Measurements from ENCODE around the gene RAB24. TPM values are rescaled to one million over a fixed set of nuclear protein-coding genes. Genes with fewer than 3 reads are reported as not detected.
"Not testable (repeated sequence)": the region's sequence is repeated elsewhere in the genome, so short reads cannot be mapped to it uniquely, and the experiment has no call there.

The RAB24 gene
- 14.3 TPM for total RNA-seq

- peak; percentile 96 to 99 for DNase-seq (ENCODE audit: low spot score in 2 of 2)
- FAIRE-seq, result no peak
These were observed at the start of gene RAB24, which contains the start of gene PRELID1 for GRCh38 chr5:177303121-177303924. Gene RAB24, minus strand, starts transcription at chr5:177303719. Its CDS starts 431 bp downstream, at chr5:177303288. Gene PRELID1, plus strand, starts transcription at chr5:177303799. Its CDS starts 187 bp downstream, at chr5:177303986.

- DNase-seq (ENCODE audit: low spot score in 2 of 2) (no peak), FAIRE-seq (no peak)
These were observed 49.6 kb upstream of the RAB24 start for GRCh38 chr5:177353093-177353492.

GRCh38 chr5:177351392-177352329 is 48.1 kb upstream of the RAB24 start, which contains the start of gene LMAN2:
Gene LMAN2, minus strand, starts transcription at chr5:177351668. Its CDS starts 21 bp downstream, at chr5:177351647.
- FAIRE-seq (no peak), DNase-seq (ENCODE audit: low spot score in 2 of 2) (peak; percentile 90 to 94)

GRCh38 chr5:177350776-177351391 is 47.4 kb upstream of the RAB24 start:
- DNase-seq (ENCODE audit: low spot score in 2 of 2) (no peak), FAIRE-seq (no peak)

- DNase-seq (ENCODE audit: low spot score in 2 of 2), result no peak
- no peak for FAIRE-seq
These were observed 46.2 kb upstream of the RAB24 start for GRCh38 chr5:177349762-177350161.

- no peak for DNase-seq (ENCODE audit: low spot score in 2 of 2)
- FAIRE-seq, result no peak
These were observed 45.8 kb upstream of the RAB24 start for GRCh38 chr5:177349362-177349647.

- no peak for FAIRE-seq
- DNase-seq (ENCODE audit: low spot score in 2 of 2), result no peak
These were observed 44.2 kb upstream of the RAB24 start for GRCh38 chr5:177347699-177348098.

GRCh38 chr5:177346820-177347219 is 43.3 kb upstream of the RAB24 start:
- no peak for FAIRE-seq
- no peak for DNase-seq (ENCODE audit: low spot score in 2 of 2)

GRCh38 chr5:177344891-177345290 is 41.4 kb upstream of the RAB24 start:
- DNase-seq (ENCODE audit: low spot score in 2 of 2) (no peak), FAIRE-seq (no peak)

GRCh38 chr5:177343777-177344176 is 40.3 kb upstream of the RAB24 start:
- FAIRE-seq (no peak), DNase-seq (ENCODE audit: low spot score in 2 of 2) (no peak)

GRCh38 chr5:177343000-177343399 is 39.5 kb upstream of the RAB24 start:
- not testable (repeated sequence) for DNase-seq (ENCODE audit: low spot score in 2 of 2); FAIRE-seq

GRCh38 chr5:177339107-177339638 is 35.7 kb upstream of the RAB24 start:
- FAIRE-seq, result no peak
- no peak for DNase-seq (ENCODE audit: low spot score in 2 of 2)

GRCh38 chr5:177338251-177339106 is 35.0 kb upstream of the RAB24 start:
- DNase-seq (ENCODE audit: low spot score in 2 of 2), result no peak
- no peak for FAIRE-seq

- DNase-seq (ENCODE audit: low spot score in 2 of 2), result no peak
These were observed 33.3 kb upstream of the RAB24 start for GRCh38 chr5:177336603-177337494.

GRCh38 chr5:177336112-177336511 is 32.6 kb upstream of the RAB24 start:
- DNase-seq (ENCODE audit: low spot score in 2 of 2) (no peak), FAIRE-seq (no peak)

More at GRCh38 chr5:177336603-177337494, 33.3 kb upstream of the RAB24 start:
- FAIRE-seq, result no peak

- DNase-seq (ENCODE audit: low spot score in 2 of 2) (no peak), FAIRE-seq (no peak)
These were observed 32.2 kb upstream of the RAB24 start for GRCh38 chr5:177335701-177336065.

GRCh38 chr5:177334781-177335700 is 31.5 kb upstream of the RAB24 start:
- FAIRE-seq (no peak), DNase-seq (ENCODE audit: low spot score in 2 of 2) (no peak)

- FAIRE-seq, result no peak
- DNase-seq (ENCODE audit: low spot score in 2 of 2), result no peak
These were observed 30.6 kb upstream of the RAB24 start for GRCh38 chr5:177334155-177334551.
